ENCODE results near the gene RELN.

Gene RELN

DNA sequence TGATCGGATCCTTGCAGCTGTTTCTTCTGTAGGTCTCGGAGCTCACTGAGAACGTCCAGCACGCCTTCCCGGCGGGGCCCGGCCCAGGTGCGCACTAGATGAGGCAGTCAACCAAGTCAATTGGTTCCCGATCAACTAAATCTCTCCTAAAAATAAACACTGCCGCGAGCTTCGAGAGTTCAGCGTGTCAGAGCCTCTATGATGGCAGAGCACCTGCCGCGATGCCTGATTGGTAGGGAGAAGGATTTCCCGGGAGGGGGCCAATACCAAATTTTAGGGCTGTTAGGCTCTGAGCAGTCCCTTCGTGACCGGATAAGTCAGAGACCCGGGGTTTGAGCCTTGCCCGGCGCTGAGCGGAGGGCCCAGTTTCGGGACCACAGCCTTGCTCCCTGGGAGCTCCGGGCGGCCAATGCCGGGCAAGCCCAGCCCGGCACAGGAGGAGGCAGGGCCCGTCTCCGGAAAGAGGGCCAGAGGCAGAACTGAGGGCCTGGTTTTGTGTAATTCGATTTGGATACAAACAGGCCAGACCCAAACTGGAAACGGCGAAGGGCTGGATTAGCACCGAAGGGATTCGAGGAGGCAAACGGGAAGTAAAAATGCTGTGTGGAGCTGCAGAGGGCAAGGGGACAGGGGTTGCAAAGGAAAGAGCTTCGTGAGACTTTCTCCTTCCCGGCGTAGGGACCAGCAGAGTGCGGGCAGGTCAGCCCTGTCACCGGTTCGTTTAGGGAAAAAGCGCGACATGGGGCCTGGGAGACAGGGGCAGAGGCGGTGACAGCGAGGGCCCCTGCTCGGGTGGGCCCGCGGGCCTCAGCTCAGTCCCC lies 544.0 kb downstream of the RELN start:
- DNase-seq = no peak

GRCh38 chr7:103439661-103440060 lies 549.8 kb downstream of the RELN start:
- no peak for DNase-seq

DNA sequence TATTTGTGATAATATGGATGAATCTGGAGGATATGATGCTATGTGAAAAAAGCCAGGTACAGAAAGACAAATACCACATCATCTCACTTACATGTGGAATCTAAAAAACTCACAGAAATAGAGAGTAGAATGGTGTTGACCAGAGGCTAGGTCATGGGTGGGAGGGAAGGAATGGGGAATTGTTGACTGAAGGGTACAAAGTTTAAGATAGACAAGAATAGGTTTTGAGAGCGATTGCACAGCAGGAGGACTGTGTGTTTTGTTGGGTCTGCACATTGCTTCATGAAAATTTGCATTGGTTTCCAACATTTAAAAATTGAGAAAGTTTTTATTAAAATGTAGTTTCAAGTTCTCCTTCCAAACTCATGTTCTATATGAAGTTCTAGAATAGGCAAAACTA lies 551.8 kb downstream of the RELN start:
- DNase-seq = no peak

DNA sequence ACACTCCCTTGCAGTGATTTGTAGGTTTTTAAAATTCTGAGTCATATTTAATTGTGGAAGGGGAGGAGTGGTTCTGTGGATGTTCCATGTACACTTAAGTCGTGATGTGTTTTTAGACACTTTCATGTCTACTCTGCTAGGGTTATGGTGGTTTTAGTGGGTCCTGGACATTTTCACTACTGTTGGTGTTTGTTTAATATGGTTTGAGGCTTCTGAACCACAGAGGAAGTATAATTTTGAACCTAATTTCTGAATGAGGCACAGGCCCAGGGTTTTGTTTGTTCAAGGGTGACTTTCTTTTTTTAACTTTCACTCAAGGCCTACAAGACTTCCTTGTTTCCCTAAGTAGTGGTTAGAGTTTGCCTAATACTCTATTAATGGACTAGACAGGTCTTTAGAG lies 556.7 kb downstream of the RELN start:
- DNase-seq = no peak

DNA sequence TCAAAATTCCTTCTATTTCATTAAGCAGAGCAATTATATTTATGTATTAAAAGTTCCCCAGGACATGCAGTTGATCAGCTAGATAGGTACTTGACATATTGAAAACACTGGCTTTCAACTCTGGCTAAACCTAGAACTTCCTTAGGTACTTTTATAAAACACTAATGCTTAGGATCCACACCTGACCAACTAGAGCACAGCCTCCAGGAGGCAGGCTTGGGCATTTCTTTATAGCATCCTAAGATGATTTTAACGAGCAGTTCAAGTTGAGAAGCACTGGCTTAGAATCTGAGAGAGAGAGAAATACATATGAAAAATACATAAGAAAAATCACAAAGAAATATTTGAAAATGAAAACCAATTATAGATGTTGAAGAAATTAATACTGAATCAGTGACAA lies 564.3 kb downstream of the RELN start:
- DNase-seq = no peak

GRCh38 chr7:103423467-103424179 lies 565.8 kb downstream of the RELN start:
- DNase-seq = no peak
